ENCODE results near the gene MAPK8.

DNA sequence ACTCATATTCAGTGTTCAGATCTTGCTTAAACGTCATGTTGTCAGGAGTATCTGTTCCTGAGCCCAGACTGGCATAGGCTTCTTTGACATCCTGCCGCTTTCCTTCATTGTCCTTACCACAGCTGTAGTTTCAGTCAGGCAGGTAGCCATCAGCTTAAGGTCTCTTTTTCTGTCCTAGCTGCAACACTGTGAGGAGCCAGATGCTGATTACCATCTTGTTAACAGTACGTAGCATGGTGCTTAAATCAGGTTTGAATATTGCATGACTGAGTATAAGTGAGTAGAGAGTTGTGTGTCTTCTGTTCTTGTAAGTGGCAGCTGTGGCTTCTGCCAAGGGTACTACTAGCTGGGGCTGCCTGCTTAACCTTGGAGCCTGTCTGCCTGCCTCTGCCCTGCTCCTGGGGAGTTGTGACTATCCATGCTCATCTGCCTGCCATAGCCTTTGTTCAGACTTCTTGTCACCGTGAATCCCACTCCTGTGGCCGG lies 92.6 kb downstream of the MAPK8 start:
- no peak for TF ChIP-seq CBX2 (IDR thresholded peaks at IDR 0.05; ENCODE audit: borderline replicate concordance, low read depth)
- TF ChIP-seq, protein P1, sequence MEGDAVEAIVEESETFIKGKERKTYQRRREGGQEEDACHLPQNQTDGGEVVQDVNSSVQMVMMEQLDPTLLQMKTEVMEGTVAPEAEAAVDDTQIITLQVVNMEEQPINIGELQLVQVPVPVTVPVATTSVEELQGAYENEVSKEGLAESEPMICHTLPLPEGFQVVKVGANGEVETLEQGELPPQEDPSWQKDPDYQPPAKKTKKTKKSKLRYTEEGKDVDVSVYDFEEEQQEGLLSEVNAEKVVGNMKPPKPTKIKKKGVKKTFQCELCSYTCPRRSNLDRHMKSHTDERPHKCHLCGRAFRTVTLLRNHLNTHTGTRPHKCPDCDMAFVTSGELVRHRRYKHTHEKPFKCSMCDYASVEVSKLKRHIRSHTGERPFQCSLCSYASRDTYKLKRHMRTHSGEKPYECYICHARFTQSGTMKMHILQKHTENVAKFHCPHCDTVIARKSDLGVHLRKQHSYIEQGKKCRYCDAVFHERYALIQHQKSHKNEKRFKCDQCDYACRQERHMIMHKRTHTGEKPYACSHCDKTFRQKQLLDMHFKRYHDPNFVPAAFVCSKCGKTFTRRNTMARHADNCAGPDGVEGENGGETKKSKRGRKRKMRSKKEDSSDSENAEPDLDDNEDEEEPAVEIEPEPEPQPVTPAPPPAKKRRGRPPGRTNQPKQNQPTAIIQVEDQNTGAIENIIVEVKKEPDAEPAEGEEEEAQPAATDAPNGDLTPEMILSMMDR (IDR thresholded peaks at IDR 0.05), result no peak
- no peak for TF ChIP-seq RAD21 (conservative IDR thresholded peaks at IDR 0.05 in 1 of 2, IDR thresholded peaks at IDR 0.05 in 1 of 2)
- TF ChIP-seq EP300 (IDR thresholded peaks at IDR 0.05), result no peak
- no peak for TF ChIP-seq CHD4 (IDR thresholded peaks at IDR 0.05; ENCODE audit: borderline replicate concordance)
- TF ChIP-seq, protein P2, sequence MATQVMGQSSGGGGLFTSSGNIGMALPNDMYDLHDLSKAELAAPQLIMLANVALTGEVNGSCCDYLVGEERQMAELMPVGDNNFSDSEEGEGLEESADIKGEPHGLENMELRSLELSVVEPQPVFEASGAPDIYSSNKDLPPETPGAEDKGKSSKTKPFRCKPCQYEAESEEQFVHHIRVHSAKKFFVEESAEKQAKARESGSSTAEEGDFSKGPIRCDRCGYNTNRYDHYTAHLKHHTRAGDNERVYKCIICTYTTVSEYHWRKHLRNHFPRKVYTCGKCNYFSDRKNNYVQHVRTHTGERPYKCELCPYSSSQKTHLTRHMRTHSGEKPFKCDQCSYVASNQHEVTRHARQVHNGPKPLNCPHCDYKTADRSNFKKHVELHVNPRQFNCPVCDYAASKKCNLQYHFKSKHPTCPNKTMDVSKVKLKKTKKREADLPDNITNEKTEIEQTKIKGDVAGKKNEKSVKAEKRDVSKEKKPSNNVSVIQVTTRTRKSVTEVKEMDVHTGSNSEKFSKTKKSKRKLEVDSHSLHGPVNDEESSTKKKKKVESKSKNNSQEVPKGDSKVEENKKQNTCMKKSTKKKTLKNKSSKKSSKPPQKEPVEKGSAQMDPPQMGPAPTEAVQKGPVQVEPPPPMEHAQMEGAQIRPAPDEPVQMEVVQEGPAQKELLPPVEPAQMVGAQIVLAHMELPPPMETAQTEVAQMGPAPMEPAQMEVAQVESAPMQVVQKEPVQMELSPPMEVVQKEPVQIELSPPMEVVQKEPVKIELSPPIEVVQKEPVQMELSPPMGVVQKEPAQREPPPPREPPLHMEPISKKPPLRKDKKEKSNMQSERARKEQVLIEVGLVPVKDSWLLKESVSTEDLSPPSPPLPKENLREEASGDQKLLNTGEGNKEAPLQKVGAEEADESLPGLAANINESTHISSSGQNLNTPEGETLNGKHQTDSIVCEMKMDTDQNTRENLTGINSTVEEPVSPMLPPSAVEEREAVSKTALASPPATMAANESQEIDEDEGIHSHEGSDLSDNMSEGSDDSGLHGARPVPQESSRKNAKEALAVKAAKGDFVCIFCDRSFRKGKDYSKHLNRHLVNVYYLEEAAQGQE (IDR thresholded peaks at IDR 0.05), result no peak
- no peak for TF ChIP-seq SMC3 (IDR thresholded peaks at IDR 0.05)
- no peak for TF ChIP-seq CBX8 (IDR thresholded peaks at IDR 0.05)
- no peak for TF ChIP-seq MAFK (IDR thresholded peaks at IDR 0.05; ENCODE audit: partially characterized antibody)
- TF ChIP-seq, protein P3, sequence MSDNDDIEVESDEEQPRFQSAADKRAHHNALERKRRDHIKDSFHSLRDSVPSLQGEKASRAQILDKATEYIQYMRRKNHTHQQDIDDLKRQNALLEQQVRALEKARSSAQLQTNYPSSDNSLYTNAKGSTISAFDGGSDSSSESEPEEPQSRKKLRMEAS (IDR thresholded peaks at IDR 0.05), result no peak
- no peak for TF ChIP-seq POLR2A (IDR thresholded peaks at IDR 0.05; ENCODE audit: low read length)
- no peak for TF ChIP-seq JUN (IDR thresholded peaks at IDR 0.05)
- no peak for TF ChIP-seq FOSB (CRISPR knock-in tag; IDR thresholded peaks at IDR 0.05)
- TF ChIP-seq POLR2AphosphoS2 (conservative IDR thresholded peaks at IDR 0.05; ENCODE audit: low read length), result no peak

Measured in A549 (cell line).